Measurements from ENCODE around the gene PCGF6. TPM values are rescaled to one million over a fixed set of nuclear protein-coding genes. Genes with fewer than 3 reads are reported as not detected.

Gene PCGF6
- total and polyA plus RNA-seq, 2 donors (not counting 1 experiment from before 2014, with no cell fraction given) = 3.5 to 7.4 TPM

DNA sequence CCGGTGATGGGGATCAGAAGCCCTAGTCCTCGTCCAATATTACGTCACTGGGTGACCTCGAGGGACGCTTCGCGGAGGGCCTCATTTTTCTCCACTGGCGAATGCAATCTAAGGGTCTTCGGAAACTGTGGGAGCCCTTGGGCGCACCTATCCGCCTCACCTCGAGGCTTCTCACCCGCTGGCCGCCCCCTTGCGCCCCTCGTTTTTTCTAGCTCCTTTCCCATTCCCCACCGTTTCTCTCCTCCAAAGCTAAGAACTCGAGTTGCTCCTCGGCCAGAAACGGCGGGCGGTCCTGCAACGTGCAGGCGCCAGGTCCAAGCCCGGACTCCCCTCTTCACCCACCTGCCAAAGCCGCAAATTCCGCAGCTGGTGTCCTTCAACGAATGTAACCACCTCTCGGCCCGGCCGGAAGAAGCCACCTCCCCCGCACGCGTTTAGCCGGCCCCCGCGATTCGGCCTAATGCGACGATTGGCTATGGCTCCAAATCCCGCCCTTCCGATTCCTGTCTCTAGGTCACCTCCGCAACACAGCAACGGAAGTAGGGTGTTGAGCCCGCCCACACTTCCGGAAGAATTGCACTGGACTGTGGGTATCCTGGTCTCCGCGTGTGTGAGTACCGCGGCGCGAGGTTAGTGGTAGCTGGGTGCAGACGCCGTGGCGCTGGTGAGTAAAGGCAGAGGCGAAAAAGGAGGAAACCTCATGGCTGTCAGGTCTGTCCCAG, 45.3 kb upstream of the PCGF6 start, which contains the start of the genes ATP5MK and PDCD11:
Gene ATP5MK, minus strand, starts transcription at position 409 of the 722 bp plus-strand sequence. CDS start 4,018 bp downstream, outside the sequence.
Gene PDCD11, plus strand, starts transcription at position 560 of the 722 bp plus-strand sequence. CDS start 1,801 bp downstream, outside the sequence.
- Histone ChIP-seq H3K4me3 (ENCODE audit: control extremely low read depth in 1 of 5, extremely low read depth in 1 of 5, insufficient read depth in 1 of 5, low read depth in 2 of 5, low read length in 4 of 5) (peak within 1 kb of the TSS; percentile 68 to 92 (median 76)), H3K36me3 (replicated peaks in 1 of 2; ENCODE audit: control extremely low read depth in 1 of 2, control insufficient read depth in 1 of 2, extremely low read depth in 1 of 2, insufficient read depth in 2 of 2, low read length in 1 of 2) (peaks cover 0 to 34% of the 10 kb centered on the region in 2 experiments), H3K9me3 (ENCODE audit: control extremely low read depth in 1 of 3, control insufficient read depth in 2 of 3, insufficient read depth in 1 of 3, low read length in 2 of 3) (no peaks in the 10 kb centered on the region), H3K9ac (ENCODE audit: low read length) (peak within 1 kb of the TSS; percentile 98), H3K27me3 (replicated peaks in 1 of 4; ENCODE audit: control extremely low read depth in 1 of 4, control insufficient read depth in 3 of 4, insufficient read depth in 4 of 4, low read length in 3 of 4) (no peaks in the 10 kb centered on the region), H4K20me1 (ENCODE audit: control insufficient read depth, insufficient read depth, low read length, poor library complexity, severe bottlenecking) (peaks cover 4% of the 10 kb centered on the region), H3K79me2 (ENCODE audit: control insufficient read depth, insufficient read depth, low read length) (peaks cover 68% of the 10 kb centered on the region), H2AFZ (ENCODE audit: insufficient read depth, low read depth, low read length, poor library complexity, severe bottlenecking) (peak within 1 kb of the TSS; percentile 85), H3K27ac (ENCODE audit: low read length in 2 of 2) (peak within 1 kb of the TSS; percentile 38 to 64), H3K4me1 (ENCODE audit: control insufficient read depth in 2 of 2, insufficient read depth in 2 of 2, low read length in 2 of 2) (peaks cover 22 to 23% of the 10 kb centered on the region in 2 donors), H3K4me2 (replicated peaks; ENCODE audit: low read depth, low read length, poor library complexity, severe bottlenecking) (peak within 1 kb of the TSS; percentile 73)
- Mint-ChIP-seq H3K4me1 (peaks cover 44% of the 10 kb centered on the region), H3K4me3 (peak within 1 kb of the TSS; percentile 97), H3K9me3 (ENCODE audit: insufficient read depth) (no peaks in the 10 kb centered on the region), H3K27me3 (no peaks in the 10 kb centered on the region), H3K27ac (peak within 1 kb of the TSS; percentile 89)
- intact Hi-C loops (cut with micrococcal nuclease) = loop anchor here (1.0 to 5.0 kb wide), 5 partner anchors 28 to 1243 kb away; partner anchors contain the start of genes NOLC1, PCGF6 and SFR1
- ChIA-PET POLR2A (interaction anchor here (1.9 kb wide), 1 partner anchor 28 kb away, joined by 8 read pairs; the partner anchor contains the start of gene TAF5), CTCF (interaction anchor here (0.7 to 2.5 kb wide), 5 partner anchors 19 to 89 kb away, joined by 3 to 7 read pairs (median 3); partner anchors contain the start of gene TAF5)
- TF ChIP-seq, protein P1, sequence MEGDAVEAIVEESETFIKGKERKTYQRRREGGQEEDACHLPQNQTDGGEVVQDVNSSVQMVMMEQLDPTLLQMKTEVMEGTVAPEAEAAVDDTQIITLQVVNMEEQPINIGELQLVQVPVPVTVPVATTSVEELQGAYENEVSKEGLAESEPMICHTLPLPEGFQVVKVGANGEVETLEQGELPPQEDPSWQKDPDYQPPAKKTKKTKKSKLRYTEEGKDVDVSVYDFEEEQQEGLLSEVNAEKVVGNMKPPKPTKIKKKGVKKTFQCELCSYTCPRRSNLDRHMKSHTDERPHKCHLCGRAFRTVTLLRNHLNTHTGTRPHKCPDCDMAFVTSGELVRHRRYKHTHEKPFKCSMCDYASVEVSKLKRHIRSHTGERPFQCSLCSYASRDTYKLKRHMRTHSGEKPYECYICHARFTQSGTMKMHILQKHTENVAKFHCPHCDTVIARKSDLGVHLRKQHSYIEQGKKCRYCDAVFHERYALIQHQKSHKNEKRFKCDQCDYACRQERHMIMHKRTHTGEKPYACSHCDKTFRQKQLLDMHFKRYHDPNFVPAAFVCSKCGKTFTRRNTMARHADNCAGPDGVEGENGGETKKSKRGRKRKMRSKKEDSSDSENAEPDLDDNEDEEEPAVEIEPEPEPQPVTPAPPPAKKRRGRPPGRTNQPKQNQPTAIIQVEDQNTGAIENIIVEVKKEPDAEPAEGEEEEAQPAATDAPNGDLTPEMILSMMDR (IDR thresholded peaks at IDR 0.05) = no peak
- no peak for TF ChIP-seq EZH2 (IDR thresholded peaks at IDR 0.05; ENCODE audit: borderline replicate concordance, insufficient read depth, low read depth, low read length, poor library complexity, severe bottlenecking)
- DNase-seq = peak; percentile 95
- under 1% methylated on average over 56 of the region's 56 CpGs for WGBS (ENCODE audit: insufficient coverage)
- ATAC-seq (ENCODE audit: low read depth) = peak; percentile 98

Measured in B cell (primary cell).